ENCODE measurements around the gene BABAM2.

- TF ChIP-seq CTCF (conservative IDR thresholded peaks at IDR 0.05 in 1 of 2, IDR thresholded peaks at IDR 0.05 in 1 of 2; ENCODE audit: extremely low read depth in 1 of 2, insufficient read depth in 1 of 2, low read depth in 1 of 2, low read length in 2 of 2) (no peak), EZH2 (IDR thresholded peaks at IDR 0.05; ENCODE audit: borderline replicate concordance, low read length) (no peak)
Measured at GRCh38 chr2:28133778-28134177, 243.2 kb downstream of the BABAM2 start.

Measured in mammary epithelial cell (primary cell).